HL-60 (cell line): Measurements from ENCODE around the gene PTPRJ.

Experiments
- DNase-seq, 2 experiments: peaks; one replicate each; pipeline ENCODE4 v3.0.0-alpha.2; 2010 to 2020; ENCODE audit warnings: low read depth in 1 of 2, low spot score in 1 of 2
- H3K27ac ChIP-seq: fragments of 250-450 bp; sonication (Bioruptor Pico); replicated peaks from 2 replicates; pipeline ENCODE4 v1.5.1; 2020; ENCODE audit warnings: mild to moderate bottlenecking, moderate library complexity
- H3K27me3 ChIP-seq: fragments of 250-450 bp; sonication (Bioruptor Pico); 2 replicates; pipeline ENCODE4 v1.5.1; 2021; ENCODE audit warnings: mild to moderate bottlenecking, moderate library complexity; ENCODE audit not compliant: insufficient read depth, poor library complexity, severe bottlenecking
- H3K4me3 ChIP-seq: replicated peaks from 2 replicates; pipeline ENCODE4 v1.5.1; 2011; ENCODE audit warnings: mild to moderate bottlenecking, control low read depth, low read length; ENCODE audit not compliant: insufficient read depth
- CTCF ChIP-seq: IDR thresholded peaks from one replicate; pipeline ENCODE4 v1.5.1; 2011; ENCODE audit warnings: low read length, control low read depth, inconsistent platforms; ENCODE audit not compliant: insufficient read depth
- GABPA ChIP-seq: IDR thresholded peaks from 2 replicates; pipeline ENCODE4 v1.6.1; 2012; ENCODE audit warnings: low read depth
- POLR2AphosphoS5 ChIP-seq: IDR thresholded peaks from 2 replicates; pipeline ENCODE4 v1.6.1; 2012; ENCODE audit warnings: low read depth
- SPI1 ChIP-seq: IDR thresholded peaks from 2 replicates; pipeline ENCODE4 v1.6.1; 2012; ENCODE audit warnings: low read depth, mild to moderate bottlenecking, borderline replicate concordance
- TF ChIP-seq, protein P1 (sequence below): IDR thresholded peaks from 2 replicates; pipeline ENCODE4 v1.6.1; 2012; ENCODE audit warnings: low read depth; ENCODE audit not compliant: insufficient replicate concordance

PTPRJ gene

GRCh38 chr11:47967577-47968525 lies 12.5 kb upstream of the PTPRJ start:
- DNase-seq, result no peak
- H3K27me3 ChIP-seq, result no peaks in the 10 kb centered on the region
- H3K27ac ChIP-seq, result no peak overlapping the region
- TF ChIP-seq SPI1 (no peak), POLR2AphosphoS5 (no peak), GABPA (no peak), CTCF (no peak)
- TF ChIP-seq, protein P1, sequence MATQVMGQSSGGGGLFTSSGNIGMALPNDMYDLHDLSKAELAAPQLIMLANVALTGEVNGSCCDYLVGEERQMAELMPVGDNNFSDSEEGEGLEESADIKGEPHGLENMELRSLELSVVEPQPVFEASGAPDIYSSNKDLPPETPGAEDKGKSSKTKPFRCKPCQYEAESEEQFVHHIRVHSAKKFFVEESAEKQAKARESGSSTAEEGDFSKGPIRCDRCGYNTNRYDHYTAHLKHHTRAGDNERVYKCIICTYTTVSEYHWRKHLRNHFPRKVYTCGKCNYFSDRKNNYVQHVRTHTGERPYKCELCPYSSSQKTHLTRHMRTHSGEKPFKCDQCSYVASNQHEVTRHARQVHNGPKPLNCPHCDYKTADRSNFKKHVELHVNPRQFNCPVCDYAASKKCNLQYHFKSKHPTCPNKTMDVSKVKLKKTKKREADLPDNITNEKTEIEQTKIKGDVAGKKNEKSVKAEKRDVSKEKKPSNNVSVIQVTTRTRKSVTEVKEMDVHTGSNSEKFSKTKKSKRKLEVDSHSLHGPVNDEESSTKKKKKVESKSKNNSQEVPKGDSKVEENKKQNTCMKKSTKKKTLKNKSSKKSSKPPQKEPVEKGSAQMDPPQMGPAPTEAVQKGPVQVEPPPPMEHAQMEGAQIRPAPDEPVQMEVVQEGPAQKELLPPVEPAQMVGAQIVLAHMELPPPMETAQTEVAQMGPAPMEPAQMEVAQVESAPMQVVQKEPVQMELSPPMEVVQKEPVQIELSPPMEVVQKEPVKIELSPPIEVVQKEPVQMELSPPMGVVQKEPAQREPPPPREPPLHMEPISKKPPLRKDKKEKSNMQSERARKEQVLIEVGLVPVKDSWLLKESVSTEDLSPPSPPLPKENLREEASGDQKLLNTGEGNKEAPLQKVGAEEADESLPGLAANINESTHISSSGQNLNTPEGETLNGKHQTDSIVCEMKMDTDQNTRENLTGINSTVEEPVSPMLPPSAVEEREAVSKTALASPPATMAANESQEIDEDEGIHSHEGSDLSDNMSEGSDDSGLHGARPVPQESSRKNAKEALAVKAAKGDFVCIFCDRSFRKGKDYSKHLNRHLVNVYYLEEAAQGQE, result no peak
- no peak overlapping the region for H3K4me3 ChIP-seq

GRCh38 chr11:47969401-47969800 lies 11.0 kb upstream of the PTPRJ start:
- TF ChIP-seq SPI1, result no peak
- no peak for TF ChIP-seq CTCF
- TF ChIP-seq, protein P1, result no peak
- no peak for TF ChIP-seq GABPA
- TF ChIP-seq POLR2AphosphoS5, result no peak
- Histone ChIP-seq H3K27ac (no peak overlapping the region), H3K27me3 (no peaks in the 10 kb centered on the region), H3K4me3 (no peak overlapping the region)
- no peak for DNase-seq

GRCh38 chr11:47971501-47971900 lies 8.9 kb upstream of the PTPRJ start:
- Histone ChIP-seq H3K4me3 (no peak overlapping the region), H3K27me3 (no peaks in the 10 kb centered on the region), H3K27ac (no peak overlapping the region)
- DNase-seq, result no peak
- no peak for TF ChIP-seq POLR2AphosphoS5
- TF ChIP-seq CTCF, result no peak
- TF ChIP-seq GABPA, result no peak
- TF ChIP-seq SPI1, result no peak
